ENCODE data around the gene AATF.

- TF ChIP-seq CTCF (IDR thresholded peaks at IDR 0.05) (no peak), POLR2A (IDR thresholded peaks at IDR 0.05) (no peak)
Observed at GRCh38 chr17:36989173-36989572, 40.4 kb downstream of the AATF start.
